SHP77 treated with DMSO at 0.1 percent for 48 hours (cell line): ENCODE data around the gene RNASE8.

Experiments used
- DNase-seq: peaks from one replicate; lab custom pipeline; 2025; lab: John Stamatoyannopoulos, UW

Gene RNASE8

GRCh38 chr14:21092273-21093011 is 34.8 kb downstream of the RNASE8 start:
- DNase-seq = peak; percentile 34

DNA sequence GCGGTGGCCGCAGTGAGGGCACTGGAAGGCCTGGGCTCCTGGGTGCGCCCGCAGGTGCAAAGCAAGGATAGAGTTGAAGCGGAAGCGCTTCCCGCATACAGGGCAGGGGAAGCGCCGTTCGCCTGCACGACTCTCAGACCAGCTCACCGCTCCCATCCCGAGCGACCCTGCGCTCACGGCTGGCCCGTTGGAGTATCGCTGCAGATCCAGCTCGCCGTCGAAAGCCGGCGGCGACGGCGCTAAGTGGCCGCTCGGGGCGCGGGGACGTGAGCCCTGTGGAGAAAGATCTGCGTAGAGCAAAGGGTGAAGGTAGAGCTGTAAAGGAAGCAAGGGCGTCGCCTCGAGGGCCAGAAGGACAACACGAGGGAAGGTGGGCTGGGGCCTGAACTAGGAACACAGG is 35.4 kb downstream of the RNASE8 start:
- DNase-seq = no peak

DNA sequence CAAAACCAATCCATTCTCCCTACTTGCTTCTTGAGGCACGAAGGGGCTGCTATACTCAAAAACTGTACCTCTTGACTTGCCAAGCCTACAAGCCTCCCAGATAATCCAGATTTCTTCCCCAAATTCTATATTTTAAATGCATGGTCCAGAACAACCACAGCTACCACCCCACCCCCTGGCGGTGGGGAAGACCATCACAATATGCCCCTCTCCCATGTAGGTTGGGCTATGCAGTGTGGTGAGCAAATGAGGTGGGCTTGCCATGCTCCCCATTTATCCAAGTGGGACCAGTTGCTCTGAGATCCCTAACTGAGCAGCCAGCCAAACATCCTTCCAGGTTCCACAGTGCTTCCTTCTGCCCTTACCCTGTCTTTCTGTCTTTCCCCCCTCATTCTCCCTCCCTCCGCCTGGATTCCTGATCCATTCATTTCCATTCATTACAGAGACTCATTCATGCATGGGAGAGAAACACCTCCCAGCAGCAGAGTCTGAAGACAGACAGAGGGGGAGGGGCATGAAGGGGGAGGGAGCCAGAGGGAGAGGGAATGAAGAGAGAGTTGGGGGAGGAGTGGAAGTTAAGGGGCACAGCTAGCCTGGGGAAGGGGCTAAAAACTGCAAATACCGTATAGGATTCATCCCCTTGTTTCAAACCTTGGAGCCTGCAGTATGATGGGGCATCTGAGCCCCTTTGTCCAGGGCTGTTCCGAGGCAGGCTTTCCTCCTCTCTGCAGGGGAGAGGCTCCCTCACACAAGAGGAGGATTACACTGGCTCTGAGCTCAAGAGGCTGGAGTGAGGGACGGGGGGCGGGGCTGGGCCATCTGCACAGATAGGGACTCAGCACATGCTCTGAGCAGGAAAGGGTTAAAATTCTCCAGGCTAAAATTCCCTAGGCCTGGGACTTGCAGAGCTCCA is 36.4 kb downstream of the RNASE8 start:
- peak; percentile 35 for DNase-seq

- peak; percentile 41 for DNase-seq
These were observed 38.0 kb downstream of the RNASE8 start for GRCh38 chr14:21095430-21096205.

DNA sequence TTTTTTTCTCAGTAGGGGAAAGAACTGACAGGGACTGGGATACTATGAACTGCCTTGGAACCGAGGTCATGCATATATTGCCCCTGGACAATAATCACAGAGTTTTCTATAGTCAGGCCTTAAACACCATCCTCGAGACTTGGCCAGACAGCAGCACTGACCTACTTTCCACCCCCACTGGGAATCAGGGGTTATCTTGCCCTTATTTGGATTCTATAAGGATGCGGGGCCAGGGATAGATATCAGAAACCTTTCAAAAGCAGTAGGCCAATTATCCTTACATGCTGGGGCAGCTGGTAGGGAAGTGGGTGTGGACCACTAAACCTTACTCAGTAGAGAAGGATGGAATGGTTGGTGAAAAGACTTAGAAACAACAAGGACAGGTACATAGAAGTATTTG is 38.8 kb downstream of the RNASE8 start:
- no peak for DNase-seq

- peak; percentile 14 for DNase-seq
These were observed 39.5 kb downstream of the RNASE8 start for GRCh38 chr14:21096978-21097635.

GRCh38 chr14:21097636-21098075 is 40.0 kb downstream of the RNASE8 start:
- DNase-seq = peak; percentile 14

DNA sequence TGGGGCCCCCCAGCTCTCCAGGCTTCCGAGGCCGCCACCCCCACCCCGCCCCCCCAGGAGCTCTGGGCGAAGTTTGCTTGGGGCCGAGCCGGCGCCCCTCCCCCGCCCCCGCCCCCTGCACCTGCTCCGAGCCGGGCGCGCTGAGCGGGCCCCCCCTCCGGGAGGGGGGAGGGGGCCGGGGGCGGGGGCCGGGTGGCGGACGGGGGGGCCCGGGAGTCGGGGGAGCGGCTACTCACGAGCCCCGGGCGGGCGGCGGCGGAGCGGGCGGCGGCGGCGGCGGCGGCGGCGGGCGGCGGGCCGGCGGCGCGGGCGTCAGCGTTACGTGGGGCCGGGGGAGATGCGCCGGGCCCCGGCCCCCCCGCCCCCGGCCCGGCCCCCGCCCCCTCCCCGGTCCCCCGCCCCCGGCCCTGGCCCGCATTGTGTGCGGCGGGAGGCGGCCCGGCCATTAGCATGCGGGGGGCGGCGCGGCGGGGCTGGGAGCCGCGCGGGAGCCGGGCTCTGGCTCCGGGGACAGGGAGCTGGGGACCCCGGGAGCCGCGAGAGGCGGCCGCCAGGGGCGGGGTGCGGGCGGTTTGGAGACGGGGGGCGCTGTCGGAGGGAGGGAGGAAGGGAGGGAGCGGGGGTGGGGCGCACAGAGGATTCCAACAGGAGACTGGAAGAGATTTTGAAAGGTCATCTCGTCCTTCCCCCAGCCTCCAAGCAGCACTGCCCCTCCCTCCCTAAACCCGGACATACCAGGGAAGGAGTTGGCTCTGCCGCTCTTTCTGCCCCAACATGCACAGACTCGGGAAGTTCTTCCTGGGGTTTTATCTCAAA is 40.7 kb downstream of the RNASE8 start, which contains the start of gene ZNF219:
TSS of gene ZNF219 (minus strand) at position 580 of the 816 bp plus-strand sequence. CDS start 5,064 bp downstream, outside the sequence.
- DNase-seq = peak; percentile 31

DNA sequence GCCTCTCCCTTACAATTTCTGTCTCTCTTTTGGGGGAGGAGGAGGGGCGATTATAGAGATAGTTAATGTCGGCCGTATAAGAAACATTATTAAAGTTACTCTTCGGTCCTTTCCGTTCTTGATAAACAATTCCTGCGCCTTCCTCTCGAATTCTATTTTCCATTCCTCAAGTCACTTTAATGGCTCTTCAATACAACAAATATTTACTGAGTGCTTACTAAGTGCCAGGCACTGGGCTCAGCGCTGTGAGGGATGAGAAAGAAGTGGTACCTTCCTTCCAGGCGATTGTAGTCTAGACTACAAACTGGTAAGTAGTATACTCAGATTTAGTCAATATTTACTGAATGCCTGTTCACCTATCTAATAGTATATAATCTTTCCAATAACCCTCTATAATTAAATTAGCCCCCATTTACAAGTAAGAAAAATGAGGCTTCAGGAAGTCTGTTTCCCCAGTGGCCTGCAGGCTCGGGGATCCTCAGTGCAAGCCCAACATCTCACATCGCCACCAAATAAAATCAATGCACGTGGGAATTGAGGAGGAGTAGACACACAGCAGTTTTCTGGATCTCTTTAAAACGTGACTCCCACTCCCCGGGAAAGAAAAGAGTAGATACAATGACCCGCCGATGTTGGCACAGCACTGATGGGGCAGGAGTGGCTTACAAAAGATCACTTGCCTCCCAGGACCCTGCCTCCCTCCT is 41.4 kb downstream of the RNASE8 start:
- peak; percentile 42 for DNase-seq

DNA sequence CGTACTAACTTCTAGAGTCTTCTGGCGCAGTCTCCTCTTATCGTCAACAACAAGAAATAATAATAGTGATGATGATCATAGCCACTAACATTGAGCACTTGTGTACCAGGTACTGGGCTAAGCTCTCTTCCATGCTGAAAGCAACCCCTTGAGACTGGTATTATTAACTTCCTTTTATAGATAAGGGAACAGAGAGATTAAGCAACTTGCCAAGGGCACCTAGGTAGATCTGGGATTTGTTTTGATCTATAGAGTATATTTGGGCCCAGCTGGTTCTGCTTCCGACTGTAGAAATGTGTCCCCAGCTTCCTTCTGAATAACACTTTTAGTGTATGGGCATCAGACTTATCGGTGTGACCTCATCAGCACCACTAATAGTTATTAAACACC is 42.0 kb downstream of the RNASE8 start:
- DNase-seq = no peak

- no peak for DNase-seq
These were observed 43.3 kb downstream of the RNASE8 start, which contains the start of gene TMEM253 for GRCh38 chr14:21100931-21101330. TMEM253 (plus strand) TSS chr14:21101066; CDS start chr14:21101344, 278 bp downstream.

GRCh38 chr14:21101802-21102413 is 44.3 kb downstream of the RNASE8 start:
- DNase-seq = no peak

DNA sequence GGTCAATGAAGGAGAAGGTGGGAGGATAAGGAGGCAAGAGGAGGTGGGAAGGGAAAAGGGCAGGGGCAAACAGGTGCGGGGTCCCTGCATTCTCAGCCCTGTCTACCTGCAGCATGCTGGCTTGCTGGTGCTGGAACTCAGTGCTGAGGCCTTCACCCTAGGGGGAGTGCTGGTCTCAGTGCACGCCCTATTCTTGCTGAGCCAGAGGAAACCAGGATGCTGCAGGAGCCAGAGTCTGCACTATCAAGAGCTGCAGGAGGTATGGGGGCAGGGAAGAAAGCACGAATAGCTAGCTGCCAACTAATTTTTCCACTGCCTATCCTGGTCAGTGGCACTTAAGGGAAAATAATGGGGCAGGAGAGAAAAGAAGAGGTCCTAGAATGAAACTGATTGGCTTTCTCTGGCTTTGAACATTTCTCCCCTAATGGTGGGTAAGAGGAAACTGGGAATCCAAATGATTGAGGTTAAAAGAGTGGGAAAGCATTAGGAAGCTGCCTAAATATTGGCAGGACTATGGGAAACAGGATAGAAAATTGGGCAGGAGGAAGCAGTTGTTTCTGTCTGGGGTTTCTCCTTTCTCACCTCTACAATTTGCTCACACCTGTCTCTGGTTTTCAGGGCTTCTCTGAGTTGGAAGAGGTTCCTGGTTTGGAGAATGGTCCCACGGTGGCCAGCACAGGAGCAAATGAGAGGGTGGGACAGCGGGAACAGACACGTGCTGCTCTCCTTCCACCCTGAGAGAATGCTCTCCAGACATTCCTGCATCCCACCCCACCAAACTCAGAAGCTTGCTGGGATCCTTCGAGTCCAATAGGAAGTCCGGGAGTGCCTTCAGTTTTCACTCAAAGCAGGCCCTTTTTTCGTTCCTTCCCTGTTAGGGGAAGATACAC is 45.1 kb downstream of the RNASE8 start:
- no peak for DNase-seq

DNA sequence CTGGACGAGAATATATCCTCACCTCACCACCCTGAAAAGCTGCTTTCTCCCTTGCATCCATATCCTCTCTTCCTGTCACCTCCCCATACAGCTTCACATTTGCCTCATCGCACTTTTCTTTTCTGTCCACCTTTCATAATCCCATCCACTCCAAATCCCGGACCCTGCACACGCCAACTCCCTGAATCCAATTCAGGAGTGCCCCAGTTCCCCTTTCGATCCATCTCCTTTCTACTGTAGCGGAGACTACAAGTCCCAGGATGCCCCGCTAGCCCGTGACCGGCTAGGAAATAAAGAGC is 45.7 kb downstream of the RNASE8 start:
- no peak for DNase-seq

- peak; percentile 96 for DNase-seq
These were observed 46.3 kb downstream of the RNASE8 start for GRCh38 chr14:21103710-21104447.

DNA sequence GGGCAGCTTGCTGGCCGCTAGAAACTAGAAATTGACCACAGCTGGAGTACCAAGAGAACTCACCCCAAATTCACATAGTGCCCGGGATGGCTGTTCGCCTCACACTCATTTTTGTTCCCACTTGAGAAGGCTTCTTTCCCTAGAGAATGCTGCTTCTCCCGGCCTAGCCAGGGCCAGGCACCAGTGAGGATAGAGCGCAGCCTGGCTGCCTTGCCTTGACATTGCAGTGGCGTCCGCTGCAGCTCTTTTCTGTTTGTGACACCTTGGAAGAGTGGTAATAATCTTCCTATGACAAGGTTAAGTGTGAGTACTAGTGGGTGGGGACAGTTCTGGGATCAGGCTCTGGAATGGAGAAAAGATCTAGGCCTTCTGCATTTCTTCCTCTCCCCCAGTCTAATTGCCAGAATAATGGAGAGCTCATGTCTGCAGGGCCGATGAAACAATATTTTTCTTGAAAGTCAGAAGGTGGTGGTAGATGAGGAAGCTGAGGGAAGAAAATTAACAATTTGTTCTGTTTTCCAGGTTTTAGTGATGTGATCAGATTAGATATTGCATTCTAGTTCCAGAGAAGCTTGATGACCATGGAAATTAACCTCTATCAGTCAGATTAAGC is 46.9 kb downstream of the RNASE8 start:
- peak; percentile 82 for DNase-seq

GRCh38 chr14:21105095-21105494 is 47.5 kb downstream of the RNASE8 start:
- no peak for DNase-seq

DNA sequence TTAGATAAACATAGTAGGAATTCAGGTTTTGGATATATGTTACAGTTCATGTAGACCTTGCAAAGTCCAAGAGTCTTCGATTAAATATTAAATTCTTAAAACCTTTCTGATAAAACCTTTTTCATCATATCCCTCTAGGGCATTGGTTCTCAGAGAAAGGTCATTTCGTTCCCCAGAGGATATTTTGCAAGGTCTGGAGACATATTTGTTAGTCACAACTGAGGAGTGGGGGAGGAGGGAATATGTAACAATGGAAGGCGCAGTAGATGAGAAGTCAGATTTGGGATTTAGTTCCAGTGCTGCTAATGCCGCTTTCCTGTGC is 48.5 kb downstream of the RNASE8 start:
- DNase-seq = no peak
